Hepatocyte (in vitro differentiated cells): ENCODE measurements around the gene ANXA1. TPM values are rescaled to one million over a fixed set of nuclear protein-coding genes. Genes with fewer than 3 reads are reported as not detected.

ENCODE experiments used
- DNase-seq: peaks from one replicate; pipeline ENCODE4 v3.0.0-alpha.2; 2016; ENCODE audit warnings: low spot score
- H2AFZ ChIP-seq: fragments of 200-600 bp; sonication (generic); 2 replicates; pipeline ENCODE4 v1.6.0; 2016; ENCODE audit warnings: antibody characterized with exemption, mild to moderate bottlenecking
- H3K27ac ChIP-seq: fragments of 200-600 bp; sonication (generic); 2 replicates; pipeline ENCODE4 v1.5.1; 2016; ENCODE audit warnings: mild to moderate bottlenecking
- H3K27me3 ChIP-seq: fragments of 200-600 bp; sonication (generic); 2 replicates; pipeline ENCODE4 v1.6.1; 2016
- H3K36me3 ChIP-seq: fragments of 200-600 bp; sonication (generic); replicated peaks from 2 replicates; pipeline ENCODE4 v1.5.1; 2016; ENCODE audit warnings: low read depth; ENCODE audit not compliant: insufficient read depth
- H3K4me1 ChIP-seq: fragments of 200-600 bp; sonication (generic); 2 replicates; pipeline ENCODE4 v1.5.1; 2016; ENCODE audit warnings: mild to moderate bottlenecking, moderate library complexity; ENCODE audit not compliant: insufficient read depth
- H3K4me2 ChIP-seq: fragments of 200-600 bp; sonication (generic); 2 replicates; pipeline ENCODE4 v1.6.0; 2016
- H3K4me3 ChIP-seq: fragments of 200-600 bp; sonication (generic); 2 replicates; pipeline ENCODE4 v1.5.1; 2016; ENCODE audit warnings: mild to moderate bottlenecking
- H3K79me2 ChIP-seq: fragments of 200-600 bp; sonication (generic); 2 replicates; pipeline ENCODE4 v1.6.0; 2017; ENCODE audit warnings: mild to moderate bottlenecking
- H3K9me2 ChIP-seq: fragments of 200-600 bp; sonication (generic); replicated peaks from 2 replicates; pipeline ENCODE4 v1.6.0; 2017; ENCODE audit warnings: mild to moderate bottlenecking; ENCODE audit not compliant: insufficient read depth
- H3K9me3 ChIP-seq: fragments of 200-600 bp; sonication (generic); 2 replicates; pipeline ENCODE4 v1.5.1; 2016; ENCODE audit warnings: low read depth, mild to moderate bottlenecking
- H4K20me1 ChIP-seq: fragments of 200-600 bp; sonication (generic); 2 replicates; pipeline ENCODE4 v1.6.0; 2016; ENCODE audit warnings: mild to moderate bottlenecking; ENCODE audit not compliant: insufficient read depth, poor library complexity, severe bottlenecking
- EZH2 ChIP-seq: fragments of 200-600 bp; sonication (generic); IDR thresholded peaks from 2 replicates; pipeline ENCODE4 v1.6.1; 2016; ENCODE audit warnings: antibody characterized with exemption, mild to moderate bottlenecking, borderline replicate concordance
- EZH2phosphoT487 ChIP-seq: fragments of 200-600 bp; sonication (generic); IDR thresholded peaks from one replicate; pipeline ENCODE4 v1.6.1; 2018; ENCODE audit warnings: antibody characterized with exemption, mild to moderate bottlenecking, low read depth, moderate library complexity; ENCODE audit not compliant: unreplicated experiment, severe bottlenecking
- WGBS: methylation state at CpG from one replicate; pipeline ENCODE4 v1.1.6; 2016; ENCODE audit warnings: low lambda C conversion rate; ENCODE audit errors: missing lambda C conversion rate; 5-methylcytosine and 5-hydroxymethylcytosine counted together
- polyA plus RNA-seq: library from polyadenylated mRNA; unstranded; fragments of >200 nt; fragmentation: Nextera tagmentation; extraction: Ambion mirVana; gene quantifications from 2 replicates; pipeline ENCODE4 v1.2.1, GENCODE V29; 2016
- total RNA-seq: library from RNA; depleted of rRNA; stranded (reverse); fragments of >200 nt; gene quantifications from 2 replicates; pipeline ENCODE4 v1.2.3, GENCODE V29; 2014
- TF ChIP-seq, protein P1 (sequence below): fragments of 200-600 bp; sonication (generic); IDR thresholded peaks from 2 replicates; pipeline ENCODE4 v1.5.1; 2016; ENCODE audit warnings: antibody characterized with exemption, mild to moderate bottlenecking; ENCODE audit not compliant: poor library complexity

ANXA1 gene, protein sequence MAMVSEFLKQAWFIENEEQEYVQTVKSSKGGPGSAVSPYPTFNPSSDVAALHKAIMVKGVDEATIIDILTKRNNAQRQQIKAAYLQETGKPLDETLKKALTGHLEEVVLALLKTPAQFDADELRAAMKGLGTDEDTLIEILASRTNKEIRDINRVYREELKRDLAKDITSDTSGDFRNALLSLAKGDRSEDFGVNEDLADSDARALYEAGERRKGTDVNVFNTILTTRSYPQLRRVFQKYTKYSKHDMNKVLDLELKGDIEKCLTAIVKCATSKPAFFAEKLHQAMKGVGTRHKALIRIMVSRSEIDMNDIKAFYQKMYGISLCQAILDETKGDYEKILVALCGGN
- total RNA-seq (245 and 279 TPM in 2 replicates), polyA plus RNA-seq (254 and 337 TPM in 2 replicates)

DNA sequence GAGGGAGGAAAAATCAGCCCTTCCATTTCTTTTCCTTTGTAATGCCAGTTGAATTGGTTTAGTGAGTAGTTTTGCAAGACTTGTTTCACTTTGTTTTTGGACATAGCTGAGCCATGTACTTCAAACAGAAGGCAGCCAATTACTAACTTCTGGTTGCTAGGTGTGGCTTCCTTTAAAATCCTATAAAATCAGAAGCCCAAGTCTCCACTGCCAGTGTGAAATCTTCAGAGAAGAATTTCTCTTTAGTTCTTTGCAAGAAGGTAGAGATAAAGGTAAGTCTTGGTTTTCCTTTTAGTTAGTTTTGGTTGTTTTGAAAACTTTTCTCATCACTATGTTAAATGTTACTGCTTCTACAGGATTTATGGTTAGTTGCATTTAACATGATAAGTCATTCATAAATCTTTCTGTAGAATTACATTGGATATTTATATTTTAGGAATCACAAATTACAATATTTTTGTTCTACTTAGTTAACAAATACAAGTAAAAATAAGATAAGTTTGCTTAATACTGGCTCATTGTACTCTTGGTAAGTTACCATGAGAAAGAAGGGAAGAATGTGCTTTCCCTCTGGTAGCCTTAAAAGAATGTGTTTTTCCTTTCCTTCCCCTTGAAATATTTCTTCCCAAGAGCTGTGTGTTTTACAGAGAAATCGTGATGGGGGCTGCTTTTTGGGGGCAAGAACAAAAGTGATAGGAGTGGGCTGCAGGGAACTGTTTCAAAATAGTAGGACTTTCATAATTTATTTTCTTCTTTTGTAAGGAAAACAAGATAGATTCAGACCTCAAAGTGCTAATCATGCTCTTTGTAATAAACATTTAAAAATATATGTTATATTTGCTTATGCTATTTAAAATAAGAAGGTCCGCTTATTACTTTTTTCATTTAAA, at the start of gene ANXA1:
Gene ANXA1 (plus strand): TSS at position 213 of the 890 bp plus-strand sequence. CDS start 6,671 bp downstream, outside the sequence.
- H4K20me1 ChIP-seq, result no peaks in the 10 kb centered on the region
- H3K27me3 ChIP-seq, result no peaks in the 10 kb centered on the region
- peaks cover 37% of the 10 kb centered on the region for H3K79me2 ChIP-seq
- WGBS, result 35% methylated on average over 2 of the region's 2 CpGs
- peak within 1 kb of the TSS; percentile 64 for H3K4me2 ChIP-seq
- peak; percentile 48 for DNase-seq
- H3K9me2 ChIP-seq, result no peaks in the 10 kb centered on the region
- no peak for TF ChIP-seq EZH2phosphoT487
- TF ChIP-seq, protein P1, sequence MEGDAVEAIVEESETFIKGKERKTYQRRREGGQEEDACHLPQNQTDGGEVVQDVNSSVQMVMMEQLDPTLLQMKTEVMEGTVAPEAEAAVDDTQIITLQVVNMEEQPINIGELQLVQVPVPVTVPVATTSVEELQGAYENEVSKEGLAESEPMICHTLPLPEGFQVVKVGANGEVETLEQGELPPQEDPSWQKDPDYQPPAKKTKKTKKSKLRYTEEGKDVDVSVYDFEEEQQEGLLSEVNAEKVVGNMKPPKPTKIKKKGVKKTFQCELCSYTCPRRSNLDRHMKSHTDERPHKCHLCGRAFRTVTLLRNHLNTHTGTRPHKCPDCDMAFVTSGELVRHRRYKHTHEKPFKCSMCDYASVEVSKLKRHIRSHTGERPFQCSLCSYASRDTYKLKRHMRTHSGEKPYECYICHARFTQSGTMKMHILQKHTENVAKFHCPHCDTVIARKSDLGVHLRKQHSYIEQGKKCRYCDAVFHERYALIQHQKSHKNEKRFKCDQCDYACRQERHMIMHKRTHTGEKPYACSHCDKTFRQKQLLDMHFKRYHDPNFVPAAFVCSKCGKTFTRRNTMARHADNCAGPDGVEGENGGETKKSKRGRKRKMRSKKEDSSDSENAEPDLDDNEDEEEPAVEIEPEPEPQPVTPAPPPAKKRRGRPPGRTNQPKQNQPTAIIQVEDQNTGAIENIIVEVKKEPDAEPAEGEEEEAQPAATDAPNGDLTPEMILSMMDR, result no peak
- TF ChIP-seq EZH2, result no peak
- no peaks in the 10 kb centered on the region for H3K36me3 ChIP-seq
- no peaks in the 10 kb centered on the region for H3K9me3 ChIP-seq
- no peak within 1 kb of the TSS for H2AFZ ChIP-seq
- peaks cover 26% of the 10 kb centered on the region for H3K4me1 ChIP-seq
- H3K27ac ChIP-seq, result peak within 1 kb of the TSS; percentile 86
- peak within 1 kb of the TSS; percentile 20 for H3K4me3 ChIP-seq

DNA sequence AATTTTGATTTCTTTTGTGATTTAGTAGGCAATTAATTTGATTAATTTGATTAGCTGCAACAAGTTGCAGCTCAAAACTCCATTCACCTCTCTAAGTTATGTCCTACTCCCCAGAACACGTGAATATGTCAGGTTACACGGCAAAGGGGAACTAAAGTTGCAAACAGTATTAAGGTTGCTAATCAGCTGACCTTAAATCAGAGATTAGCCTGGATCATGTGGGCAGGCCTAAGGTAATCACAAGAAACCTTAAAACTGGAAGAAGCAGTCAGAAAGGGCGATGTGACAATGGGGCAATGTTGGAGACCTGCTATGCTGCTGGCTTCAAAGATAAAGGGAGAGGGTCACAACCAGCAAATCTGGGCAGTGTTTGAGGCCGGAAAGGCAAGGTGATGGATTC, 47.3 kb upstream of the ANXA1 start:
- Histone ChIP-seq H3K79me2 (no peaks in the 10 kb centered on the region), H3K27me3 (no peaks in the 10 kb centered on the region), H3K4me3 (no peak overlapping the region), H3K36me3 (no peaks in the 10 kb centered on the region), H3K4me1 (no peaks in the 10 kb centered on the region), H3K9me2 (no peaks in the 10 kb centered on the region), H2AFZ (no peak overlapping the region), H4K20me1 (no peaks in the 10 kb centered on the region), H3K4me2 (no peak overlapping the region), H3K9me3 (no peaks in the 10 kb centered on the region), H3K27ac (no peak overlapping the region)
- TF ChIP-seq EZH2phosphoT487 (no peak), EZH2 (no peak)
- TF ChIP-seq, protein P1, result no peak
- WGBS, result 65% methylated on average over 4 of the region's 4 CpGs
- no peak for DNase-seq

DNA sequence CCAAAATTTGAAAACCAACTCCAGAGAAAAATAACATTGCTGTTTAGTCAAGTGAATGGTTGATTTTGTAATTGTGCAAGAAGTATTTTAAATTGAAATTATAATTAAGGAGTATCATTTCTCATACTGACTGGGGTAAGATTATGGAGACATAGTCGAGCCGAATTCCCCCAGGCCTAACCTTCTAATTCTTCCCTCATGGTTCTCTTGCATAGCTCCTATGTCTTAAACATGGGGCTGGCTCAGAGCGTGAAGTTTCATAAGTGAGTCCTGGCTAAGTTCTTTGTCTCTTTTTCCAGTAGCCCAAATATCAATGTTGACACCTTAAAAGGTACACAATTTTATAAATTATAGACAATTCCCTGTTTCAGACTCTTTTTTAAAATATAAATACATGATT, 46.7 kb upstream of the ANXA1 start:
- H3K36me3 ChIP-seq, result no peaks in the 10 kb centered on the region
- no peak for TF ChIP-seq EZH2phosphoT487
- TF ChIP-seq, protein P1, result no peak
- TF ChIP-seq EZH2, result no peak
- H3K27ac ChIP-seq, result no peak overlapping the region
- no peak overlapping the region for H3K4me3 ChIP-seq
- H3K4me1 ChIP-seq, result no peaks in the 10 kb centered on the region
- 89% methylated on average over 3 of the region's 3 CpGs for WGBS
- no peaks in the 10 kb centered on the region for H3K79me2 ChIP-seq
- H3K9me3 ChIP-seq, result no peaks in the 10 kb centered on the region
- H4K20me1 ChIP-seq, result no peaks in the 10 kb centered on the region
- H3K4me2 ChIP-seq, result no peak overlapping the region
- no peak overlapping the region for H2AFZ ChIP-seq
- DNase-seq, result no peak
- no peaks in the 10 kb centered on the region for H3K27me3 ChIP-seq
- no peaks in the 10 kb centered on the region for H3K9me2 ChIP-seq
